GM12878 (cell line): ENCODE measurements around the gene PCSK6. TPM values are rescaled to one million over a fixed set of nuclear protein-coding genes. Genes with fewer than 3 reads are reported as not detected.
"Not testable (repeated sequence)": the region's sequence is repeated elsewhere in the genome, so short reads cannot be mapped to it uniquely, and the experiment has no call there.

ENCODE experiments used
- ATAC-seq: fragments of 200-7000 bp; cut with Tn5 transposase; 3 replicates; pipeline ENCODE4 v1.9.1; 2020; ENCODE audit warnings: mild to moderate bottlenecking, moderate library complexity
- BruUV-seq: library from RNA; stranded (reverse); fragments of 400-500 nt; replicated peaks from 2 replicates; lab custom pipeline; 2021; lab: Mats Ljungman, UMichigan
- CTCF ChIA-PET: fragments of 300-600 bp; sonication (Branson Sonifier 250); formaldehyde crosslinking; extraction: SDS; loops from one replicate; lab custom pipeline; 2021; ENCODE audit warnings: inconsistent platforms; lab: Yijun Ruan, JAX
- POLR2A ChIA-PET: fragments of 350-600 bp; formaldehyde crosslinking; extraction: SDS; loops from one replicate; lab custom pipeline; 2021; ENCODE audit warnings: inconsistent platforms; lab: Charles Lee
- RAD21 ChIA-PET: fragments of 300-600 bp; sonication (Branson Sonifier 250); formaldehyde crosslinking; loops from one replicate; lab custom pipeline; 2023; ENCODE audit warnings: antibody characterized with exemption; ENCODE audit not compliant: unreplicated experiment; lab: Charles Lee
- SMC1A ChIA-PET: fragments of 300-600 bp; sonication (Branson Sonifier 250); formaldehyde crosslinking; loops from one replicate; lab custom pipeline; 2023; ENCODE audit not compliant: unreplicated experiment, uncharacterized antibody; lab: Charles Lee
- DNase-seq: peaks from one replicate; pipeline ENCODE4 v3.0.0-alpha.2; 2011; ENCODE audit warnings: low read depth, low spot score
- FAIRE-seq: peaks from 3 replicates; lab custom pipeline; 2011; peaks lifted over from hg19 to GRCh38; lab: Jason Lieb, UNC
- H2AFZ ChIP-seq: 2 replicates; pipeline ENCODE4 v1.6.0; 2011; ENCODE audit warnings: low read depth, low read length, control low read depth; ENCODE audit not compliant: control insufficient read depth
- H3K27ac ChIP-seq: 2 replicates; pipeline ENCODE4 v1.5.1; 2011; ENCODE audit warnings: control low read depth; ENCODE audit not compliant: control insufficient read depth, insufficient read depth
- H3K27me3 ChIP-seq, 2 experiments: replicated peaks in 1 of 2; 2 replicates each; pipeline versions ENCODE4 v1.6.0 to v1.6.1; 2011; ENCODE audit warnings: low read length in 1 of 2; ENCODE audit not compliant: control insufficient read depth in 2 of 2, insufficient read depth in 2 of 2
- H3K36me3 ChIP-seq, 2 experiments: 2 replicates each; pipeline ENCODE4 v1.5.1; 2011; ENCODE audit warnings: low read length in 1 of 2; ENCODE audit not compliant: control insufficient read depth in 2 of 2, insufficient read depth in 2 of 2
- H3K4me1 ChIP-seq: 2 replicates; pipeline ENCODE4 v1.6.1; 2011; ENCODE audit warnings: mild to moderate bottlenecking, low read length, moderate library complexity, mixed read lengths; ENCODE audit not compliant: control insufficient read depth, insufficient read depth
- H3K4me2 ChIP-seq: 2 replicates; pipeline ENCODE4 v1.6.0; 2011; ENCODE audit warnings: control low read depth; ENCODE audit not compliant: control insufficient read depth, insufficient read depth
- H3K4me3 ChIP-seq: fragments of 200-600 bp; sonication (generic); 2 replicates; pipeline ENCODE4 v1.5.1; 2016
- H3K79me2 ChIP-seq: 2 replicates; pipeline ENCODE4 v1.6.0; 2011; ENCODE audit warnings: low read length; ENCODE audit not compliant: control insufficient read depth, insufficient read depth
- H3K9ac ChIP-seq: 2 replicates; pipeline ENCODE4 v1.8.0; 2011; ENCODE audit warnings: low read length, control low read depth, mixed read lengths; ENCODE audit not compliant: control insufficient read depth, insufficient read depth
- H3K9me3 ChIP-seq: replicated peaks from 3 replicates; pipeline ENCODE4 v1.5.1; 2011; ENCODE audit warnings: mild to moderate bottlenecking, low read length; ENCODE audit not compliant: control insufficient read depth, insufficient read depth
- H4K20me1 ChIP-seq: 2 replicates; pipeline ENCODE4 v1.6.0; 2011; ENCODE audit not compliant: control insufficient read depth, insufficient read depth
- FOS ChIP-seq: IDR thresholded peaks from 3 replicates; pipeline ENCODE4 v1.6.1; 2011; ENCODE audit warnings: borderline replicate concordance; ENCODE audit not compliant: insufficient read length; ENCODE audit errors: extremely low read depth
- KLF5 ChIP-seq: fragments of 450-650 bp; IDR thresholded peaks from 2 replicates; pipeline ENCODE4 v1.6.1; 2014; ENCODE audit warnings: mild to moderate bottlenecking; ENCODE audit not compliant: partially characterized antibody
- WGBS: methylation state at CpG from one replicate; pipeline ENCODE4 v1.1.6; 2016; ENCODE audit warnings: low lambda C conversion rate; ENCODE audit not compliant: insufficient replicate concordance, insufficient coverage; ENCODE audit errors: missing lambda C conversion rate; 5-methylcytosine and 5-hydroxymethylcytosine counted together
- in situ Hi-C: fragments of 300-500 bp; cut with MboI; formaldehyde crosslinking; loops from 9 replicates; pipeline ENCODE4 v1.14.3; 2018; ENCODE audit warnings: mixed read lengths
- intact Hi-C: fragments of 100-400 bp; cut with micrococcal nuclease; formaldehyde crosslinking; loops from one replicate; pipeline ENCODE4 v1.14.2; 2022; ENCODE audit not compliant: unreplicated experiment
- polyA plus RNA-seq, 11 experiments: library from polyadenylated mRNA; depleted of rRNA in 4 of 11; unstranded in 6 of 11; stranded (reverse) in 5 of 11; fragments of >200 nt; fragmentation: Nextera tagmentation in 4 of 11; fragmentation: Illumina TruSeq in 1 of 11; extraction: Ambion mirVana in 4 of 11; extraction: Trizol in 1 of 11; gene quantifications; 1 replicate in 1 of 11; 2 replicates in 10 of 11; pipeline versions ENCODE4 v1.2.1 to v1.2.3, GENCODE V29; 2011 to 2016; ENCODE audit warnings: inconsistent platforms in 2 of 11, missing spikeins in 2 of 11, low read depth in 1 of 11
- total RNA-seq, 4 experiments: library from RNA; depleted of rRNA in 3 of 4; stranded (reverse); fragments of >200 nt in 3 of 4; fragmentation: Illumina TruSeq in 1 of 4; extraction: Trizol in 1 of 4; gene quantifications; 2 replicates each; pipeline versions ENCODE4 v1.2.1 to v1.2.3, GENCODE V29; 2013 to 2021

The PCSK6 gene
- total and polyA plus RNA-seq, 10 of the 15 experiments (the other 5 are each of a cell fraction or from before 2014, with no cell fraction given): 0.19 to 0.67 (median 0.25) TPM; not detected in 4

DNA sequence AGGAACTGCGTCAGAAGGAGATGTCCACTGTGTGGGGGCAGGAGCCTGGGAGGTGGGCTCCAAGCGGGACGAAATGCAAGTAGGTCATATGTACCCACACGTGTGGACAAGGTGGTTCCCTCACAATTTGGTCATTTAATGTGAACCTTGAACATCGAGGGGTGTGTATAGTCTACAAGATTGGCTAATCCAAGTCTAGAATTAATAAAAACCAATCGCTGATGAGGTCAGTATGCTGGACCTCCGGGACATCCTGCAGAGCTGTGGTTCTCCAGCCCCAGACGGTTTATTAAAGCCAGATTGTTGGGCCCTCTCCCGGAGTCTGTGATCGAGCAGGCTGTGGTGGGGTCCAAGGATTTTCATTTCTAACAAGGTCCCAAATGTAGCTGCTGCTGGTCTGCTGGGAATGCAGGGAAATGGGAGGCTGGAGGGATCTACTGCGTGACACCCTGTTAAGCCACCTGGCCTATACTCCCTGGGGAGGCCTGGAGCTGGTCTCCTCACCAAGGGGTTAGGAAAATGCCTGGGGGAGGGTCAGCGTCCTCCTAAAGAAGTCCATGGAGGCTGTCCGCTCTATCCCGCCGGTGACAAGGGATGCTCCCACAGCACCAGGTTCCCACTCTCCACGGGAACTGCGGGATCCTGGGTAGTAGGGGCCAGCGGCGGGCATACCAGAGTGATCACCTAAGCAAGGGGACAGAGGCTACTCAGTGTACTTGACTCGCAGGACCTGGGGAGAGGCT, 25.1 kb downstream of the PCSK6 start:
- ATAC-seq (no peak), FAIRE-seq (no peak), DNase-seq (no peak)
- POLR2A ChIA-PET: no interaction called here
- H3K9me3 ChIP-seq: no peaks in the 10 kb centered on the region
- in situ Hi-C loops: no loop called here
- SMC1A ChIA-PET: no interaction called here
- CTCF ChIA-PET: interaction anchor here (0.6 kb wide), 1 partner anchor 258 kb away, joined by 3 read pairs; no protein-coding TSS in a partner anchor
- H3K4me3 ChIP-seq: no peak overlapping the region
- H2AFZ ChIP-seq: no peak overlapping the region
- intact Hi-C loops: no loop called here
- no peak overlapping the region for H3K9ac ChIP-seq
- H3K4me2 ChIP-seq: no peak overlapping the region
- no peaks in the 10 kb centered on the region for H3K36me3 ChIP-seq
- RAD21 ChIA-PET: no interaction called here
- no peaks in the 10 kb centered on the region; a peak in 1 of 4 replicates for H3K27me3 ChIP-seq
- BruUV-seq: no TSS peak
- H3K4me1 ChIP-seq: no peaks in the 10 kb centered on the region
- no peak for TF ChIP-seq KLF5
- no peak for TF ChIP-seq FOS
- WGBS: 43% methylated on average over 20 of the region's 20 CpGs
- H4K20me1 ChIP-seq: no peaks in the 10 kb centered on the region
- H3K27ac ChIP-seq: no peak overlapping the region
- no peaks in the 10 kb centered on the region for H3K79me2 ChIP-seq

DNA sequence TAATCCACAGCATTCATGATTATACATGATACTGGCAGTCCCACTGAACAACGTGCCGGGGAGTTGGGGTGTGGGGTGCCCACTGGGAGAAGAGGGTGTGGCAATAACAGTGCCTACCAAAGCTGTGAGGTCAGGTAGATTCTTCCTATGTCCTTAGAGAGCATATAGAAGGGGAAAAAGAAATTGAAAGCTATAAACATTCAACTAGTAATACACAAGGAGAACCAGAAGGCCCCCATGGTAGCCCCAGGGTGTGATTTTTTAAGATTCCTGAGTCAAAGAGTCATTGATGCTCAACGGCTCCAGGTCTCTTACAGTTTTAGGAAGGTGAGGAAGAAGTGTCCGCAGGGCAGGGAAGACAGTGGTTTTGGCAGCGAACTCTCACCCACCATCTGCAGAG, 25.8 kb downstream of the PCSK6 start:
- H3K9me3 ChIP-seq, H3K4me3 ChIP-seq, BruUV-seq, H3K36me3 ChIP-seq, POLR2A ChIA-PET, FAIRE-seq, intact Hi-C loops, DNase-seq, RAD21 ChIA-PET, H4K20me1 ChIP-seq, H3K9ac ChIP-seq, H3K4me1 ChIP-seq, SMC1A ChIA-PET, H3K27me3 ChIP-seq, H3K27ac ChIP-seq, in situ Hi-C loops, ATAC-seq, CTCF ChIA-PET, H3K79me2 ChIP-seq, H3K4me2 ChIP-seq, H2AFZ ChIP-seq: not testable (repeated sequence)
- WGBS: 38% methylated on average over 5 of the region's 5 CpGs
